Right lobe of liver (tissue), 6 donors: ENCODE data around the gene GRID1. TPM values are rescaled to one million over a fixed set of nuclear protein-coding genes. Genes with fewer than 3 reads are reported as not detected.

Experiments
- ATAC-seq, 4 donors: fragments of 200-7000 bp; cut with Tn5 transposase; one replicate each; pipeline ENCODE4 v1.9.1; 2020; ENCODE audit warnings: mild to moderate bottlenecking in 4 of 4, moderate library complexity in 4 of 4
- DNase-seq, 3 donors: peaks; one replicate each; pipeline ENCODE4 v3.0.0-alpha.2; 2020
- H3K27ac ChIP-seq, 3 donors: fragments of 200-600 bp; one replicate each; pipeline ENCODE4 v1.8.0; 2022
- H3K27me3 ChIP-seq, 2 donors: fragments of 200-600 bp; one replicate each; pipeline ENCODE4 v1.8.0; 2022
- H3K36me3 ChIP-seq, 4 donors: fragments of 200-600 bp; sonication (generic) in 1 of 4; one replicate each; pipeline versions ENCODE4 v1.5.1 to v1.8.0; 2017 to 2022; ENCODE audit warnings: control low read depth in 1 of 4
- H3K4me1 ChIP-seq, 4 donors: fragments of 200-600 bp; sonication (generic) in 1 of 4; one replicate each; pipeline versions ENCODE4 v1.5.1 to v1.8.0; 2017 to 2022; ENCODE audit warnings: control low read depth in 1 of 4
- H3K4me3 ChIP-seq, 3 donors: fragments of 200-600 bp; one replicate each; pipeline ENCODE4 v1.8.0; 2022
- H3K9me3 ChIP-seq, 4 donors: fragments of 200-600 bp; sonication (generic) in 1 of 4; one replicate each; pipeline versions ENCODE4 v1.5.1 to v1.8.0; 2017 to 2022; ENCODE audit warnings: control low read depth in 1 of 4
- POLR2A ChIP-seq: fragments of 450-650 bp; IDR thresholded peaks from one replicate; pipeline ENCODE4 v1.6.1; 2017; ENCODE audit warnings: antibody characterized with exemption, mild to moderate bottlenecking
- WGBS: methylation state at CpG from one replicate; pipeline ENCODE4 v1.1.6; 2018; ENCODE audit warnings: low coverage, low lambda C conversion rate; ENCODE audit not compliant: insufficient coverage; ENCODE audit errors: missing lambda C conversion rate; 5-methylcytosine and 5-hydroxymethylcytosine counted together
- intact Hi-C, 2 donors: fragments of 100-400 bp; cut with DNase I; formaldehyde crosslinking; loops; one replicate each; pipeline versions ENCODE4 v1.11.2 to v1.14.1; 2022
- total RNA-seq, 6 experiments: library from RNA; depleted of rRNA in 2 of 6; stranded (reverse); fragments of >200 nt in 2 of 6; fragmentation: NEBNext Ultra II Directional in 3 of 6; extraction: Animal tissue kit (Norgen Biotek cat#: 25700) in 3 of 6; gene quantifications; one replicate each; pipeline versions ENCODE4 v1.1.0 to v1.2.4, GENCODE V29; 2016 to 2023
- TF ChIP-seq, protein P1 (sequence below), 4 donors: fragments of 200-600 bp in 3 of 4; fragments of 450-650 bp in 1 of 4; IDR thresholded peaks; one replicate each; pipeline versions ENCODE4 v1.5.1 to v1.8.0; 2016 to 2022; ENCODE audit warnings: antibody characterized with exemption in 4 of 4, mild to moderate bottlenecking in 2 of 4
- donor health status: DM: no; HTN: yes; CAD: no.
- donor health status: DM: no; HTN: no; CAD: no.
- donor health status: DM: no; HTN: no; CAD: no.
- donor health status: DM: no; HTN: yes; CAD: no.
- donor health status: DM: no; HTN: yes; CAD: no.

GRID1 gene
- total RNA-seq, 6 experiments from 2014 or later: 0.05 to 1.9 (median 0.81) TPM

DNA sequence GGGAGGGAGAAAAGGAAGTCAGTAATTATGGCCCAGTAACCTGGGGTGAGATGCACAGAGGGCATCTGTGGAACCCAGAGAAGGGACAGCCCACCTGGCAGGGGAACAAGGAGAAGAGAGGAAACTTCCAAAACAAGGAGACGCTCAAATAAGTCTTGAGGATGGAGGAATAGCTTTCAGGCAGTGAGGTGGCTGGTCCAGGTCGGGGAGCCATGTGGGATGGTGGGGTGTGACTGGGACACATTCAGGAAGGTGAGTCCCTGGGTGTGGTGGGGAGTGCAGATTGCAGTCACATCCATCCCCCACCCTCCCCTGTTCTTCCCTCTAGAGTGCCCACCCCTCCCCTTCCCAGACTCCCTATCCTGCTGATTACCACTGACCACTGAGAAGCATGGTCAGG, 175.4 kb downstream of the GRID1 start:
- WGBS: 71% methylated on average over 1 of the region's 2 CpGs
- Histone ChIP-seq H3K27me3 (no peaks in the 10 kb centered on the region), H3K27ac (no peak overlapping the region), H3K4me3 (no peak overlapping the region), H3K36me3 (no peaks in the 10 kb centered on the region), H3K4me1 (no peaks in the 10 kb centered on the region), H3K9me3 (no peaks in the 10 kb centered on the region)
- DNase-seq (no peak), ATAC-seq (no peak)
- intact Hi-C loops: no loop called here
- TF ChIP-seq POLR2A: no peak
- TF ChIP-seq, protein P1, sequence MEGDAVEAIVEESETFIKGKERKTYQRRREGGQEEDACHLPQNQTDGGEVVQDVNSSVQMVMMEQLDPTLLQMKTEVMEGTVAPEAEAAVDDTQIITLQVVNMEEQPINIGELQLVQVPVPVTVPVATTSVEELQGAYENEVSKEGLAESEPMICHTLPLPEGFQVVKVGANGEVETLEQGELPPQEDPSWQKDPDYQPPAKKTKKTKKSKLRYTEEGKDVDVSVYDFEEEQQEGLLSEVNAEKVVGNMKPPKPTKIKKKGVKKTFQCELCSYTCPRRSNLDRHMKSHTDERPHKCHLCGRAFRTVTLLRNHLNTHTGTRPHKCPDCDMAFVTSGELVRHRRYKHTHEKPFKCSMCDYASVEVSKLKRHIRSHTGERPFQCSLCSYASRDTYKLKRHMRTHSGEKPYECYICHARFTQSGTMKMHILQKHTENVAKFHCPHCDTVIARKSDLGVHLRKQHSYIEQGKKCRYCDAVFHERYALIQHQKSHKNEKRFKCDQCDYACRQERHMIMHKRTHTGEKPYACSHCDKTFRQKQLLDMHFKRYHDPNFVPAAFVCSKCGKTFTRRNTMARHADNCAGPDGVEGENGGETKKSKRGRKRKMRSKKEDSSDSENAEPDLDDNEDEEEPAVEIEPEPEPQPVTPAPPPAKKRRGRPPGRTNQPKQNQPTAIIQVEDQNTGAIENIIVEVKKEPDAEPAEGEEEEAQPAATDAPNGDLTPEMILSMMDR (IDR thresholded peaks at IDR 0.05): no peak

- no CpG with 5 or more reads among the region's 2 CpGs for WGBS
- ATAC-seq (no peak), DNase-seq (peak in 1 of 3 donors; percentile 17)
- no peak for TF ChIP-seq POLR2A
- TF ChIP-seq, protein P1 (IDR thresholded peaks at IDR 0.05): no peak
- Histone ChIP-seq H3K4me3 (no peak overlapping the region), H3K27me3 (no peaks in the 10 kb centered on the region), H3K4me1 (no peaks in the 10 kb centered on the region), H3K27ac (no peak overlapping the region), H3K36me3 (no peaks in the 10 kb centered on the region), H3K9me3 (no peaks in the 10 kb centered on the region)
- intact Hi-C loops: no loop called here
These were observed 176.3 kb downstream of the GRID1 start for GRCh38 chr10:86190291-86190690.

GRCh38 chr10:86189891-86190290, 176.7 kb downstream of the GRID1 start:
- ATAC-seq: no peak
- Histone ChIP-seq H3K9me3 (no peaks in the 10 kb centered on the region), H3K4me1 (no peaks in the 10 kb centered on the region), H3K36me3 (no peaks in the 10 kb centered on the region), H3K27me3 (no peaks in the 10 kb centered on the region), H3K27ac (no peak overlapping the region), H3K4me3 (no peak overlapping the region)
- peak in 2 of 3 donors; percentile 25 to 33 for DNase-seq
- intact Hi-C loops: no loop called here
- TF ChIP-seq, protein P1 (IDR thresholded peaks at IDR 0.05): no peak
- no peak for TF ChIP-seq POLR2A
- 68% methylated on average over 6 of the region's 8 CpGs for WGBS

DNA sequence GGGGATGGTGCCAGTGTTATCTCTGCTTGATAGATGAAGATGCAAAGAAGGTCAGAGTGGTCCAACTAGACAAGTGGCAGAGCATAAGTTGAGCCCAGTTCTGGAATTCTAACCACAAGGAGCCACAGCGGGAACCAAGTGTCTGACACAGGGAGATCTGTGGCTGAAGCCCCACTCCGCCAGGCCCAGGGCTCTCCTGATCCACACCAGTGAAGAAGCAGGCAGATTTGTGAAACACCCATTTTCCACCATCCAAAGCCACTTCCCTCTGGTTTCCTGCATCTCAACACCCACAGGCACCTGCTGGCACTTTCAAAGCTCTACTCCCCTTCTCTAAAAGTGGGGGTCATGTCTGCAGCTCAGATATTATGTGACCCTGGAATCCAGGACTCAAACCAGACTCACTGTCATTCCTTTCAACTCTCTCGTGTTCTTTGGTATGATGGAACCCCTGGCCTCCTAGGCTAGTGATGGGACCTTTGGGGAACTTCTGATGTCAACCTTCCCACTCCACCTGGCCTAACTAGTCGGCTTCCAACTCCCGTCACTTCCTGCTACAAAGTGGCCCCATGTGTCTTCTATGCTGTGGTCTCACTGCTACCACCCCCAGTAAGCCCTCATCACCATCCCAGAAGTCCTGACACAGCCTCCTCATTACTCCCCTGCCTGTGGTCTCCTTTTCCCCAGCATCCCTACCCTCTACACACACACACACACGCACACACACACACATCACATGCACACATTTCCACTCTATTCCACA, 177.6 kb downstream of the GRID1 start:
- H3K36me3 ChIP-seq: no peaks in the 10 kb centered on the region
- H3K27me3 ChIP-seq: no peaks in the 10 kb centered on the region
- DNase-seq (peak in 1 of 3 donors; percentile 3), ATAC-seq (no peak)
- H3K27ac ChIP-seq: no peak overlapping the region
- no peaks in the 10 kb centered on the region for H3K9me3 ChIP-seq
- WGBS: 63% methylated on average over 5 of the region's 6 CpGs
- no peaks in the 10 kb centered on the region for H3K4me1 ChIP-seq
- TF ChIP-seq POLR2A: no peak
- TF ChIP-seq, protein P1 (IDR thresholded peaks at IDR 0.05): no peak
- no peak overlapping the region for H3K4me3 ChIP-seq
- intact Hi-C loops: no loop called here
